GM12878 (cell line): Measurements from ENCODE around the gene SLC39A1. TPM values are rescaled to one million over a fixed set of nuclear protein-coding genes. Genes with fewer than 3 reads are reported as not detected.

Experiments
- ATF2 ChIP-seq: IDR thresholded peaks from 2 replicates; pipeline ENCODE4 v1.6.1; 2012; ENCODE audit warnings: low read length, inconsistent platforms
- E2F4 ChIP-seq: IDR thresholded peaks from 2 replicates; pipeline ENCODE4 v1.6.1; 2012; ENCODE audit warnings: low read depth, low read length, improper control_type of control experiment
- E4F1 ChIP-seq: fragments of 450-650 bp; IDR thresholded peaks from 2 replicates; pipeline ENCODE4 v1.6.1; 2018; ENCODE audit warnings: borderline replicate concordance, mild to moderate bottlenecking; ENCODE audit not compliant: partially characterized antibody
- EP300 ChIP-seq, 2 experiments: fragments of 150-350 bp in 1 of 2; IDR thresholded peaks; 2 replicates each; pipeline ENCODE4 v1.6.1; 2011 to 2012; ENCODE audit warnings: low read depth in 2 of 2, low read length in 2 of 2, borderline replicate concordance in 1 of 2, improper control_type of control experiment in 1 of 2, inconsistent platforms in 1 of 2; ENCODE audit not compliant: control insufficient read depth in 1 of 2
- HCFC1 ChIP-seq: fragments of 150-350 bp; IDR thresholded peaks from 2 replicates; pipeline ENCODE4 v1.6.1; 2014; ENCODE audit warnings: low read length
- HDAC2 ChIP-seq: fragments of 200-600 bp; sonication (generic); IDR thresholded peaks from 2 replicates; pipeline ENCODE4 v1.6.1; 2017
- IKZF1 ChIP-seq: fragments of 450-650 bp; conservative IDR thresholded peaks from 2 replicates; pipeline ENCODE4 v1.6.1; 2017; ENCODE audit warnings: antibody characterized with exemption, mild to moderate bottlenecking
- IRF3 ChIP-seq: fragments of 450-650 bp; IDR thresholded peaks from 2 replicates; pipeline ENCODE4 v1.6.1; 2014; ENCODE audit warnings: mild to moderate bottlenecking
- MYB ChIP-seq: fragments of 150-350 bp; IDR thresholded peaks from 2 replicates; pipeline ENCODE4 v1.6.1; 2014; ENCODE audit warnings: mild to moderate bottlenecking, low read depth, low read length, borderline replicate concordance
- NR2F1 ChIP-seq: fragments of 450-650 bp; conservative IDR thresholded peaks from 2 replicates; pipeline ENCODE4 v1.6.1; 2017; ENCODE audit warnings: mild to moderate bottlenecking
- NRF1 ChIP-seq: conservative IDR thresholded peaks from 2 replicates; pipeline ENCODE4 v1.6.1; 2011; ENCODE audit warnings: mild to moderate bottlenecking, low read depth, low read length, improper control_type of control experiment
- PAX5 ChIP-seq: IDR thresholded peaks from 2 replicates; pipeline ENCODE4 v1.6.1; 2011; ENCODE audit warnings: low read depth, low read length, borderline replicate concordance
- POLR2A ChIP-seq: IDR thresholded peaks from 2 replicates; pipeline ENCODE4 v1.6.1; 2011; ENCODE audit warnings: low read depth, mild to moderate bottlenecking, low read length
- POLR2AphosphoS5 ChIP-seq: IDR thresholded peaks from 2 replicates; pipeline ENCODE4 v1.6.1; 2011; ENCODE audit warnings: mild to moderate bottlenecking, low read length, inconsistent platforms
- POU2F2 ChIP-seq: IDR thresholded peaks from 3 replicates; pipeline ENCODE4 v1.6.1; 2011; ENCODE audit warnings: low read depth, mild to moderate bottlenecking, low read length, borderline replicate concordance
- RBBP5 ChIP-seq: fragments of 200-600 bp; sonication (generic); conservative IDR thresholded peaks from 2 replicates; pipeline ENCODE4 v1.6.1; 2016
- RELA ChIP-seq: fragments of 450-650 bp; IDR thresholded peaks from 2 replicates; pipeline ENCODE4 v1.8.0; 2014; ENCODE audit warnings: borderline replicate concordance; ENCODE audit not compliant: partially characterized antibody
- SIN3A ChIP-seq: IDR thresholded peaks from 2 replicates; pipeline ENCODE4 v1.6.1; 2012; ENCODE audit warnings: low read depth, low read length, improper control_type of control experiment
- SP1 ChIP-seq: IDR thresholded peaks from one replicate; pipeline ENCODE4 v1.6.1; 2011; ENCODE audit warnings: low read depth, low read length
- SRF ChIP-seq, 2 experiments: IDR thresholded peaks; 2 replicates each; pipeline ENCODE4 v1.6.1; 2011; ENCODE audit warnings: low read depth in 2 of 2, low read length in 2 of 2, mild to moderate bottlenecking in 1 of 2, moderate library complexity in 1 of 2
- WRNIP1 ChIP-seq: IDR thresholded peaks from 2 replicates; pipeline ENCODE4 v1.6.1; 2011; ENCODE audit warnings: low read depth, low read length, improper control_type of control experiment, borderline replicate concordance
- ZZZ3 ChIP-seq: IDR thresholded peaks from 2 replicates; pipeline ENCODE4 v1.6.1; 2011; ENCODE audit warnings: low read depth; ENCODE audit not compliant: control insufficient read depth, insufficient read length
- polyA plus RNA-seq, 11 experiments: library from polyadenylated mRNA; depleted of rRNA in 4 of 11; unstranded in 6 of 11; stranded (reverse) in 5 of 11; fragments of >200 nt; fragmentation: Nextera tagmentation in 4 of 11; fragmentation: Illumina TruSeq in 1 of 11; extraction: Ambion mirVana in 4 of 11; extraction: Trizol in 1 of 11; gene quantifications; 1 replicate in 1 of 11; 2 replicates in 10 of 11; pipeline versions ENCODE4 v1.2.1 to v1.2.3, GENCODE V29; 2011 to 2016; ENCODE audit warnings: inconsistent platforms in 2 of 11, missing spikeins in 2 of 11, low read depth in 1 of 11
- total RNA-seq, 4 experiments: library from RNA; depleted of rRNA in 3 of 4; stranded (reverse); fragments of >200 nt in 3 of 4; fragmentation: Illumina TruSeq in 1 of 4; extraction: Trizol in 1 of 4; gene quantifications; 2 replicates each; pipeline versions ENCODE4 v1.2.1 to v1.2.3, GENCODE V29; 2013 to 2021

The SLC39A1 gene
- total and polyA plus RNA-seq, 10 of the 15 experiments (the other 5 are each of a cell fraction or from before 2014, with no cell fraction given) = 8.8 to 98.6 (median 72.4) TPM

- TF ChIP-seq RBBP5 (no peak), WRNIP1 (no peak), NRF1 (no peak), RELA (peak; percentile 76), POLR2A (peak; percentile 90), EP300 (IDR thresholded peaks at IDR 0.05; ENCODE audit: borderline replicate concordance in 1 of 2, control insufficient read depth in 1 of 2, low read depth in 2 of 2, low read length in 2 of 2) (no peak; a peak in 1 of 4 replicates), HCFC1 (no peak; the same call in 1 of the 2 replicates), SP1 (peak; percentile 99), IKZF1 (peak; percentile 95), HDAC2 (no peak), ATF2 (no peak), NR2F1 (peak; percentile 83), POLR2AphosphoS5 (peak; percentile 85), E2F4 (peak; percentile 15; the same call in 1 of the 2 replicates), ZZZ3 (no peak), SRF (IDR thresholded peaks at IDR 0.05; ENCODE audit: low read depth in 2 of 2, low read length in 2 of 2) (0 out of 4 replicates have a peak, but pooled peaks of 1 of the 2 experiments have one; percentile 6), MYB (no peak), PAX5 (peak; percentile 54), E4F1 (peak; percentile 79), SIN3A (peak; percentile 87), IRF3 (peak; percentile 87), POU2F2 (peak; percentile 21; the same call in 1 of the 3 replicates)
Observed at GRCh38 chr1:153967107-153967999, 4.0 kb upstream of the SLC39A1 start, which contains the start of gene CREB3L4 (continued).
